Measurements from ENCODE around the gene F3. TPM values are rescaled to one million over a fixed set of nuclear protein-coding genes. Genes with fewer than 3 reads are reported as not detected.
A peak's percentile ranks its signal among the peaks of the same experiment; 100 is the strongest.

F3 gene
- total RNA-seq, 1 donor from 2014 or later, result 32.5 TPM

- no peak for TF ChIP-seq CTCF (IDR thresholded peaks at IDR 0.05)
- no peak overlapping the region for H3K4me3 ChIP-seq
- peaks cover 0 to 2% of the 10 kb centered on the region in 2 donors for H3K4me1 ChIP-seq
- intact Hi-C loops (cut with DNase I), result no loop called here
- H3K27me3 ChIP-seq, result no peaks in the 10 kb centered on the region
- no peaks in the 10 kb centered on the region for H3K9me3 ChIP-seq
- DNase-seq (ENCODE audit: low spot score in 2 of 2), result no peak
- H3K36me3 ChIP-seq, result peaks cover 15 to 20% of the 10 kb centered on the region in 2 donors
- H3K27ac ChIP-seq, result no peak overlapping the region
These were observed 13.3 kb downstream of the F3 start for GRCh38 chr1:94528299-94528698.

DNA sequence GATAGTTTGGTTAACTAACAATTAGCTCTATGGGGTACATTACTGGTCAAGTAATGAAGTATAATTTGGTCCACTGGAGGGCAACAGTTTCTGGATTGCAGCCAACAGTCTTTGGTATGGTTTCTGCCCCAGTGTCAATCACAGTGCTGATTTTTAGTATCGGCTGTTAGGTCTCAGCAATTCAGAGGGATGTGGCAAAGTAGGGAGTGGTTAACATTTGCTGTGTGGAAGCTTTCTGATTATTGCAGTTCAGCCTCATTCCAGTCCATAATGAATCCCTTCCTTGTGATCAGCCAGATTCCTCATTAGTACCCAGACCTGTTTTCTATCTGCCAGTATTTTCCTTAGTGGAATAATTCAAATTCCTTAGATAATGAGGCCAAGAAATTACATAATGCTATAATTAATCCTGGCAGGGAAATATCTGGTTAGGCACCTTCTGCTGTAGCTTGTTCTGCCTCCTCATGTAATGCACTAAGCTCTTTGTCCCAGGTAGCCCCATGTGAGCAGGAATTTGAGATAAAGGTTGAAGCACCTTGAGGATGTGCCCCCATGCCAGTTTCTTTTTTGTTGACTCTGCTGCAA is 14.0 kb downstream of the F3 start:
- H3K36me3 ChIP-seq, result peaks cover 13 to 15% of the 10 kb centered on the region in 2 donors
- H3K27me3 ChIP-seq, result no peaks in the 10 kb centered on the region
- no peak for DNase-seq (ENCODE audit: low spot score in 2 of 2)
- peaks cover 0 to 2% of the 10 kb centered on the region in 2 donors for H3K4me1 ChIP-seq
- H3K27ac ChIP-seq, result no peak overlapping the region
- H3K4me3 ChIP-seq, result no peak overlapping the region
- H3K9me3 ChIP-seq, result no peaks in the 10 kb centered on the region
- intact Hi-C loops (cut with DNase I), result no loop called here
- no peak for TF ChIP-seq CTCF (IDR thresholded peaks at IDR 0.05)

- DNase-seq (ENCODE audit: low spot score in 2 of 2), result no peak
- no peak for TF ChIP-seq CTCF (IDR thresholded peaks at IDR 0.05)
- peaks cover 2 to 10% of the 10 kb centered on the region in 2 donors for H3K36me3 ChIP-seq
- peaks cover 0 to 2% of the 10 kb centered on the region in 2 donors for H3K4me1 ChIP-seq
- no peak overlapping the region for H3K4me3 ChIP-seq
- H3K27me3 ChIP-seq, result no peaks in the 10 kb centered on the region
- intact Hi-C loops (cut with DNase I), result no loop called here
- no peaks in the 10 kb centered on the region for H3K9me3 ChIP-seq
- no peak overlapping the region for H3K27ac ChIP-seq
These were observed 15.2 kb downstream of the F3 start for GRCh38 chr1:94526152-94526980.

- H3K27me3 ChIP-seq, result no peaks in the 10 kb centered on the region
- H3K9me3 ChIP-seq, result no peaks in the 10 kb centered on the region
- intact Hi-C loops (cut with DNase I), result loop anchor here (2.0 kb wide), 1 partner anchor 278 kb away; no protein-coding TSS in a partner anchor
- H3K36me3 ChIP-seq, result no peaks in the 10 kb centered on the region
- DNase-seq (ENCODE audit: low spot score in 2 of 2), result no peak
- no peak overlapping the region for H3K4me3 ChIP-seq
- peaks cover 0 to 2% of the 10 kb centered on the region in 2 donors for H3K4me1 ChIP-seq
- H3K27ac ChIP-seq, result no peak overlapping the region
- TF ChIP-seq CTCF (IDR thresholded peaks at IDR 0.05), result no peak
These were observed 17.0 kb downstream of the F3 start for GRCh38 chr1:94524531-94524930.

- Histone ChIP-seq H3K9me3 (no peaks in the 10 kb centered on the region), H3K4me3 (no peak overlapping the region), H3K27ac (no peak overlapping the region), H3K4me1 (no peaks in the 10 kb centered on the region), H3K27me3 (no peaks in the 10 kb centered on the region), H3K36me3 (peaks cover 0 to 7% of the 10 kb centered on the region in 2 donors)
- peak; percentile 30 to 79 (median 39) for TF ChIP-seq CTCF (IDR thresholded peaks at IDR 0.05)
- no peak for DNase-seq (ENCODE audit: low spot score in 2 of 2)
- intact Hi-C loops (cut with DNase I), result loop anchor here (1.0 to 2.0 kb wide), 3 partner anchors 77 to 520 kb away; no protein-coding TSS in a partner anchor
These were observed 19.3 kb downstream of the F3 start for GRCh38 chr1:94522304-94522703.
